Thyroid gland (tissue), 4 donors: ENCODE data around the gene LSAMP. TPM values are rescaled to one million over a fixed set of nuclear protein-coding genes. Genes with fewer than 3 reads are reported as not detected.

Experiments used
- DNase-seq, 2 donors: peaks; one replicate each; pipeline ENCODE4 v3.0.0-alpha.2; 2019
- H3K27ac ChIP-seq, 3 donors: fragments of 200-600 bp; sonication (generic); 1 replicate in 2 of 3; 2 replicates in 1 of 3; pipeline ENCODE4 v1.5.1; 2016 to 2019; ENCODE audit warnings: mild to moderate bottlenecking in 1 of 3, moderate library complexity in 1 of 3
- H3K27me3 ChIP-seq: fragments of 200-600 bp; sonication (generic); one replicate; pipeline ENCODE4 v1.5.1; 2019
- H3K36me3 ChIP-seq, 2 donors: fragments of 200-600 bp; sonication (generic); one replicate each; pipeline ENCODE4 v1.5.1; 2016 to 2019
- H3K4me1 ChIP-seq, 2 donors: fragments of 200-600 bp; sonication (generic); one replicate each; pipeline ENCODE4 v1.5.1; 2017 to 2019
- H3K4me3 ChIP-seq, 3 donors: fragments of 200-600 bp; sonication (generic); replicated peaks in 1 of 3; 1 replicate in 2 of 3; 2 replicates in 1 of 3; pipeline ENCODE4 v1.5.1; 2016; ENCODE audit warnings: mild to moderate bottlenecking in 1 of 3
- H3K9me3 ChIP-seq: fragments of 200-600 bp; sonication (generic); one replicate; pipeline ENCODE4 v1.5.1; 2017
- CTCF ChIP-seq, 6 experiments: fragments of 200-600 bp in 3 of 6; fragments of 450-650 bp in 3 of 6; sonication (generic) in 3 of 6; IDR thresholded peaks; one replicate each; pipeline ENCODE4 v1.5.1; 2016 to 2019; ENCODE audit warnings: antibody characterized with exemption in 6 of 6, mild to moderate bottlenecking in 2 of 6, inconsistent platforms in 1 of 6, moderate library complexity in 1 of 6
- POLR2A ChIP-seq, 2 donors: fragments of 450-650 bp; IDR thresholded peaks; one replicate each; pipeline ENCODE4 v1.6.1; 2017; ENCODE audit warnings: antibody characterized with exemption in 2 of 2, mild to moderate bottlenecking in 2 of 2, moderate library complexity in 1 of 2
- WGBS, 2 donors: methylation state at CpG; one replicate each; pipeline ENCODE4 v1.1.5; 2017; 5-methylcytosine and 5-hydroxymethylcytosine counted together
- intact Hi-C: fragments of 100-400 bp; cut with DNase I; formaldehyde crosslinking; loops from one replicate; pipeline ENCODE4 v1.15.1; 2023
- total RNA-seq, 4 donors: library from RNA; depleted of rRNA; stranded (reverse); fragments of >200 nt; gene quantifications; one replicate each; pipeline ENCODE4 v1.2.3, GENCODE V29; 2016

LSAMP gene
- total RNA-seq, 4 donors from 2014 or later: 0.78 to 2.0 (median 1.8) TPM

DNA sequence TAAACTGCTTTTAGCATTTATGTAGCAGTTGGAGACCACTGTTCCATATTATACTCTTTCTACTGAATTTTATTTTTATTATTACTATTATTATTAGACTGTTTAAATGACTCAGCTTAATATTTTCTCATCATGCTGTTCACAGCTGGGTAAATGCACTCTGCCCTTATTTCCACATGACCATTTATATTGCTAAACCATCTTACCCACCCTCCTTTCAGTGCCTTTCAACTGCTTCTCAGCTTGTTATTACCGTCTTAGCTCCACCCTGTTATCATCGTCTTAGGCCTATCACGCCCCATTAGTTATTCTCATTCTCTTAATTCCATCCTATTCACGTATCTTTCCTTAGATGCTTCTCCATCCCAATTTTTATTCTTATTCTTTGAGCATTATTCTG, 609.3 kb downstream of the LSAMP start:
- no peak for DNase-seq
- Histone ChIP-seq H3K27me3 (no peaks in the 10 kb centered on the region), H3K4me3 (no peak overlapping the region), H3K9me3 (no peaks in the 10 kb centered on the region), H3K4me1 (peaks cover 0 to 3% of the 10 kb centered on the region in 2 donors), H3K36me3 (no peaks in the 10 kb centered on the region), H3K27ac (no peak overlapping the region)
- WGBS, 2 donors: 92 to 94% methylated on average over 4 of the region's 4 CpGs
- TF ChIP-seq POLR2A (IDR thresholded peaks at IDR 0.05): no peak
- no peak for TF ChIP-seq CTCF (IDR thresholded peaks at IDR 0.05)
- intact Hi-C loops: no loop called here

GRCh38 chr3:115834068-115834467, 611.2 kb downstream of the LSAMP start:
- H3K27ac ChIP-seq: no peak overlapping the region
- H3K9me3 ChIP-seq: no peaks in the 10 kb centered on the region
- DNase-seq: no peak
- peaks cover 0 to 3% of the 10 kb centered on the region in 2 donors for H3K4me1 ChIP-seq
- H3K27me3 ChIP-seq: no peaks in the 10 kb centered on the region
- intact Hi-C loops: no loop called here
- no peak for TF ChIP-seq CTCF (IDR thresholded peaks at IDR 0.05)
- TF ChIP-seq POLR2A (IDR thresholded peaks at IDR 0.05): no peak
- H3K4me3 ChIP-seq: no peak overlapping the region
- no peaks in the 10 kb centered on the region for H3K36me3 ChIP-seq
- 89 to 92% methylated on average over 1 of the region's 1 CpG for WGBS, 2 donors

- Histone ChIP-seq H3K4me1 (peaks cover 0 to 3% of the 10 kb centered on the region in 2 donors), H3K36me3 (no peaks in the 10 kb centered on the region), H3K27ac (no peak overlapping the region), H3K9me3 (no peaks in the 10 kb centered on the region), H3K27me3 (no peaks in the 10 kb centered on the region), H3K4me3 (no peak overlapping the region)
- DNase-seq: no peak
- WGBS, 2 donors: 48 to 94% methylated on average over 2 of the region's 2 CpGs
- intact Hi-C loops: no loop called here
- TF ChIP-seq CTCF (IDR thresholded peaks at IDR 0.05): no peak
- no peak for TF ChIP-seq POLR2A (IDR thresholded peaks at IDR 0.05)
Observed at GRCh38 chr3:115833074-115833473, 612.2 kb downstream of the LSAMP start.

- Histone ChIP-seq H3K4me1 (peaks cover 0 to 3% of the 10 kb centered on the region in 2 donors), H3K27me3 (no peaks in the 10 kb centered on the region), H3K36me3 (no peaks in the 10 kb centered on the region), H3K9me3 (no peaks in the 10 kb centered on the region), H3K4me3 (no peak overlapping the region), H3K27ac (no peak overlapping the region)
- WGBS, 2 donors: 76 to 84% methylated on average over 3 of the region's 3 CpGs
- TF ChIP-seq POLR2A (IDR thresholded peaks at IDR 0.05) (no peak), CTCF (IDR thresholded peaks at IDR 0.05) (no peak)
- DNase-seq: no peak
- intact Hi-C loops: no loop called here
Observed at GRCh38 chr3:115832265-115832664, 613.0 kb downstream of the LSAMP start.

DNA sequence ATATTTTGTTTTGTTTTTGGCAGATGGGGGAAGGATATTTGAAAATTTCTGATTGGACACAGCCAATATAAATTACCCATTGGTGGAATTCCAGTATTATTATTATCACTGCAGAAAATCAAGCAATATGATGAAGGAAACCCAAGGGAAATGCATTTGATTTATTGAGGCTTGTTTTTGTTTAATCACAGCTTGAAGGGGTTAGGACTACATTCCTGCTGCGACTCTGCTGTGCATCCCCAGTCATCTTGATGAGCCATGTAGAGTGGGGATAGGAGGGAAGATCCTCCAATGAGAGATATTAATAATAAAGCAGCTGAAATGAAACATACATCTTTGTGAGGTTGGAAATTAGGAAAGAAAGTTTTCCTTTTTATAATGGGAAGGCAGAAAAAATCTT, 613.4 kb downstream of the LSAMP start:
- intact Hi-C loops: no loop called here
- no peaks in the 10 kb centered on the region for H3K36me3 ChIP-seq

More for the DNA sequence above, 613.4 kb downstream of the LSAMP start:
- no peaks in the 10 kb centered on the region for H3K27me3 ChIP-seq
- no peak for DNase-seq
- TF ChIP-seq POLR2A (IDR thresholded peaks at IDR 0.05): no peak
- TF ChIP-seq CTCF (IDR thresholded peaks at IDR 0.05): no peak
- H3K27ac ChIP-seq: no peak overlapping the region
- no peaks in the 10 kb centered on the region for H3K9me3 ChIP-seq
- no peak overlapping the region for H3K4me3 ChIP-seq
- H3K4me1 ChIP-seq: peaks cover 0 to 3% of the 10 kb centered on the region in 2 donors
- 71 to 83% methylated on average over 1 of the region's 1 CpG for WGBS, 2 donors
